Neural crest cell (in vitro differentiated cells): ENCODE data around the gene CCL17. TPM values are rescaled to one million over a fixed set of nuclear protein-coding genes. Genes with fewer than 3 reads are reported as not detected.
"Not testable (repeated sequence)": the region's sequence is repeated elsewhere in the genome, so short reads cannot be mapped to it uniquely, and the experiment has no call there.

Experiments used
- DNase-seq: peaks from one replicate; pipeline ENCODE4 v3.0.0; 2021; ENCODE audit warnings: low read depth, mixed read lengths, low spot score
- H3K27ac Mint-ChIP-seq: one replicate; pipeline ENCODE4 v1.8.0; 2021; ENCODE audit warnings: mild to moderate bottlenecking, mixed read lengths; ENCODE audit not compliant: unreplicated experiment
- H3K27me3 Mint-ChIP-seq: 2 replicates; pipeline ENCODE4 v1.8.0; 2021; ENCODE audit warnings: low read depth, mild to moderate bottlenecking, mixed read lengths
- H3K36me3 Mint-ChIP-seq: 2 replicates; pipeline ENCODE4 v1.8.0; 2021; ENCODE audit warnings: low read depth, mild to moderate bottlenecking, mixed read lengths
- H3K4me1 Mint-ChIP-seq: 2 replicates; pipeline ENCODE4 v1.8.0; 2021; ENCODE audit warnings: mixed read lengths
- H3K4me3 Mint-ChIP-seq: one replicate; pipeline ENCODE4 v1.8.0; 2021; ENCODE audit warnings: mild to moderate bottlenecking, mixed read lengths
- H3K9me3 Mint-ChIP-seq: 2 replicates; pipeline ENCODE4 v1.8.0; 2021; ENCODE audit warnings: mixed read lengths
- total RNA-seq: library from RNA; stranded (reverse); gene quantifications from 2 replicates; pipeline ENCODE4 v1.2.1, GENCODE V29; 2021
- TF ChIP-seq, protein P1 (sequence below): fragments of 200-600 bp; sonication (generic); conservative IDR thresholded peaks from 2 replicates; pipeline ENCODE4 v1.5.0; 2021; ENCODE audit warnings: antibody characterized with exemption, mild to moderate bottlenecking

The CCL17 gene
- total RNA-seq, 1 donor from 2014 or later = not detected

DNA sequence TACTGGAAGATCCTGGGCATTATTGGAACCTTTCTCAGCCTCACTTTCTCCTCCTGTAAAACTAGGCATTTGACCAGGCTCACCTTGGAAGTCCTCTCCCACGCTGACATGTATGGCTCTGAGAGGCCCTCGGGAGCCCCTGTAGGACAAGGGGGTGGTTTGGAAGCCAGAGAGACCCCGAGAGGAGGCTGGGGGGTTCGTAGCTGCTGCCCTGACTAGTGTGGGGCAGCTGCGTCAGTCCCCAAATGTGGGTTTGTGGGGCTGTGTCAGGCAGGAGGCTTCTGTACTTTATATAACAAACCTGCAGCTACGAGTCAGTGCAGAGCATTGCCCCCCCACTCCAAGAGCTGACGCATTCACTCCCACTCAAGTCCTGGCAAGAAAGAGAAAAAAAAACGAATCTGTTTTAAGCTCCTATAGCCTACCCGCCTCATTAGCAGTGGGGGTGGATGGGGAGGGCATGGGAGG is 30.5 kb upstream of the CCL17 start:
- TF ChIP-seq, protein P1, sequence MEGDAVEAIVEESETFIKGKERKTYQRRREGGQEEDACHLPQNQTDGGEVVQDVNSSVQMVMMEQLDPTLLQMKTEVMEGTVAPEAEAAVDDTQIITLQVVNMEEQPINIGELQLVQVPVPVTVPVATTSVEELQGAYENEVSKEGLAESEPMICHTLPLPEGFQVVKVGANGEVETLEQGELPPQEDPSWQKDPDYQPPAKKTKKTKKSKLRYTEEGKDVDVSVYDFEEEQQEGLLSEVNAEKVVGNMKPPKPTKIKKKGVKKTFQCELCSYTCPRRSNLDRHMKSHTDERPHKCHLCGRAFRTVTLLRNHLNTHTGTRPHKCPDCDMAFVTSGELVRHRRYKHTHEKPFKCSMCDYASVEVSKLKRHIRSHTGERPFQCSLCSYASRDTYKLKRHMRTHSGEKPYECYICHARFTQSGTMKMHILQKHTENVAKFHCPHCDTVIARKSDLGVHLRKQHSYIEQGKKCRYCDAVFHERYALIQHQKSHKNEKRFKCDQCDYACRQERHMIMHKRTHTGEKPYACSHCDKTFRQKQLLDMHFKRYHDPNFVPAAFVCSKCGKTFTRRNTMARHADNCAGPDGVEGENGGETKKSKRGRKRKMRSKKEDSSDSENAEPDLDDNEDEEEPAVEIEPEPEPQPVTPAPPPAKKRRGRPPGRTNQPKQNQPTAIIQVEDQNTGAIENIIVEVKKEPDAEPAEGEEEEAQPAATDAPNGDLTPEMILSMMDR = no peak
- Mint-ChIP-seq H3K4me1 (peaks cover 45% of the 10 kb centered on the region), H3K36me3 (no peaks in the 10 kb centered on the region), H3K4me3 (peak overlapping the region; percentile 75), H3K27me3 (no peaks in the 10 kb centered on the region), H3K27ac (no peak overlapping the region), H3K9me3 (no peaks in the 10 kb centered on the region)
- DNase-seq = no peak

DNA sequence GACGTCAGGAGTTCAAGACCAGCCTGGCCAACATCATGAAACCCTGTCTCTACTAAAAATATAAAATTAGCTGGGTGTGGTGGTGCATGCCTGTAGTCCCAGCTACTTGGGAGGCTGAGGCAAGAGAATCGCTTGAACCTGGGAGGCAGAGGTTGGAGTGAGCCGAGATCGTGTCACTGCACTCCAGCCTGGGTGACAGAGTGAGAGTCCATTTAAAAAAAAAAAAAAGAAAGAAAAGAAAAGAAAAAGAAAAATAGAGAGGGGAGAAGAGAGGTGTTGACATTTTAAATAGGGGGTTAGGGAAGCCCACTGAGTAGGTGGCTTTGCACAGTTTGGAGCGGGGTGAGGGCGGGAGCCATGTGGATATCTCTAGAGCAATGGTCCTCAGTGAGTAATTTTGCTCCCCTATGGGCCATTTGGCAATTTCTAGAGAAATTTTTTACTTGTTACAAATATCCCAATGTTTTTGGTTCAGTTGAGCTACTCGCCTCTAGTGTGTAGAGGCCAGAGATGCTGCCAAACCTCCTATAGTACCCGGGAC is 29.6 kb upstream of the CCL17 start:
- DNase-seq, H3K27ac Mint-ChIP-seq, H3K36me3 Mint-ChIP-seq, H3K27me3 Mint-ChIP-seq, H3K9me3 Mint-ChIP-seq, H3K4me3 Mint-ChIP-seq: not testable (repeated sequence)
- peaks cover 45% of the 10 kb centered on the region for H3K4me1 Mint-ChIP-seq

DNA sequence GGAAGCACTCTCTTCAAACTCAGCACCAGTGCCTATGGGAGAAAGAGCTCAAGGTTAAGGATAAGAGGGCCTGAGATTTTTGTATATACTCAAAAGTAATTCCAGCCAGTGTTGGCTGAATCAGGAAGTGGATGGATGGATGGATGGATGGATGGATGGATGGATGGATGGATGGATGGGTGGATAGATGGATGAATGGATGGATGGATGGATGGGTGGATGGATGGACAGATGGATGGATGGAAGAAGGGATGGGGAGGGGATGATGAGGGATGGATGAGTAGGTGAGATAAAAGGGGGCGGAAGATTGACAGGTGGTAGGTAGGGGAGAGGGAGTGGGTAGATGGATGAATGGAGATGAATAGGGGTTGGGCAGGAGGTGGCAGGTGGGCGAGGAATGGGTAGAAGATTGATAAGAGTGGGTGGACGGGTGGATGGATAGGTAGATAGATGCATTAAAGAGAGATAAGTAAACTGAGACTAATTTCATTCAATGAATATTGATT is 28.2 kb upstream of the CCL17 start:
- no peak overlapping the region for H3K4me3 Mint-ChIP-seq

DNA sequence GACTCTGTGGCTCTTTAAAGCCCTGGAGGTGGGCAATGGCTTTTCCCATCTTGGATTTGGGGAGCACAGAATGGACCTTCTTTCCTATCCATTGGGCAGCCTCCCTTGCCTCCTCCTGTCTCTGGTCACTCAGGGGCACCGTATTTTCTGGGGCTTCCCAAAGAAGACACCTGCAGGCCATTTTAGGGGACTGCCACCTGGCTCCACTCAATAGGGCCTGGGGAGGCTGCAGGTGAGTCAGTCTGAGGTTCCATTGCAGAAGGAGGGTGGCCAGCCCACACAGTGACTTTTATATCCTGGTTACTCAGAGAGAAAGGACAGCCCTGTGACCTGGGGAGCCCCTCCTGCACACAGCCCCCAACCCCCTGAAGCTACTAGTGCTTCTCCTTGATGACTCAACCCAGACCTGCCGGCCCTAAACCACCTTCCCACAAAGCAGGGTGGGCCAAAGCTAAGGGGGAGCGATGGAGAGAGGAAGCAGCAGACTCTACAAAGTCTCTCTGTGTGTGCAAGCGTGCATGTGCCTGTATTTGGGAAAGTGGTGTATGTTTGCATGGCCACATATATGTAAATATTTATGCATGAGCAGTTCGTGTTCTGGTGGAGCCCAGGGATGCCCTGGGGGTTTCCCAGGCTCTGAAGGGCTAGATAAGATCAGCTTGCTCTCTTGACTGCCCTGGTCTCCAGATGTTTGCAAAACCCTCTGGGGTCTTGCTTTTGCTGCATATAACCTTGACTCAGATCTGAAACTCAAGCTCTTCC is 27.3 kb upstream of the CCL17 start:
- Mint-ChIP-seq H3K4me1 (peaks cover 37% of the 10 kb centered on the region), H3K27ac (peak overlapping the region; percentile 92), H3K27me3 (no peaks in the 10 kb centered on the region), H3K4me3 (no peak overlapping the region), H3K9me3 (no peaks in the 10 kb centered on the region), H3K36me3 (no peaks in the 10 kb centered on the region)
- DNase-seq = no peak
- TF ChIP-seq, protein P1 = no peak

More for the DNA sequence above, 28.2 kb upstream of the CCL17 start:
- Mint-ChIP-seq H3K27ac (no peak overlapping the region), H3K9me3 (no peaks in the 10 kb centered on the region), H3K27me3 (no peaks in the 10 kb centered on the region), H3K36me3 (no peaks in the 10 kb centered on the region), H3K4me1 (peaks cover 44% of the 10 kb centered on the region)
- TF ChIP-seq, protein P1 = no peak
- no peak for DNase-seq

DNA sequence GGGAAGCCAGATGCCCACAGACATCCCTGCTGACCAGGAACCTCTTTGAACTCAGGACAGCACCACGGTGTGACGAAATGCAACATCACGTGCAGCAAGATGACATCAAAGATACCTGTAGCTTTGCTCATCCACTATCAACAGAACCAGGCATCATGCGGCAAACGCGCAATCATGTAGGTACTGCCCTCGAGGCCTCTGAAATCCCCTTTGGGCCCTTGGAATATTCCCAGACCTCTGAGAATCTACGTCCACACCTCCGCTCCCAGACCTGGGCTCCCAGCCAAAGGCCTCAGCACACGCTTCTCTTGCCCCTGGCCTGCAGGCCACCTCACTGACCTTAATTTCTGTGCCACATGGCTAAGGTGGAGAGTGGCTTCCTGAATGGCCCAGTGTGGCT is 25.0 kb upstream of the CCL17 start:
- TF ChIP-seq, protein P1 = no peak
- Mint-ChIP-seq H3K4me1 (peaks cover 16% of the 10 kb centered on the region), H3K36me3 (no peaks in the 10 kb centered on the region), H3K27ac (no peak overlapping the region), H3K9me3 (no peaks in the 10 kb centered on the region), H3K27me3 (no peaks in the 10 kb centered on the region), H3K4me3 (no peak overlapping the region)
- no peak for DNase-seq
